Stimulated activated CD4-positive, alpha-beta T cell treated with anti-CD3 and anti-CD28 coated beads, Interleukin-1b, Interleukin-23, amount 100 ng/mL, for 1 hour (primary cell): ENCODE data around the gene GRK2.

Experiments used
- DNase-seq, 2 donors: peaks; one replicate each; pipeline ENCODE4 v3.0.0-alpha.2; 2020; ENCODE audit warnings: low read depth in 2 of 2

Gene GRK2

GRCh38 chr11:67282155-67282875 is 16.0 kb downstream of the GRK2 start:
- DNase-seq = no peak

- DNase-seq = no peak
These were observed 16.7 kb downstream of the GRK2 start for GRCh38 chr11:67282876-67283371.

GRCh38 chr11:67283481-67283963 is 17.2 kb downstream of the GRK2 start:
- DNase-seq = no peak

- no peak for DNase-seq
These were observed 18.7 kb downstream of the GRK2 start for GRCh38 chr11:67284811-67285540.

- no peak for DNase-seq
These were observed 19.5 kb downstream of the GRK2 start for GRCh38 chr11:67285541-67286498.

- DNase-seq = no peak
These were observed 20.5 kb downstream of the GRK2 start for GRCh38 chr11:67286621-67287333.

- no peak for DNase-seq
These were observed 21.3 kb downstream of the GRK2 start for GRCh38 chr11:67287355-67288197.

GRCh38 chr11:67288198-67288451 is 21.9 kb downstream of the GRK2 start:
- DNase-seq = no peak

GRCh38 chr11:67288452-67289225 is 22.4 kb downstream of the GRK2 start:
- peak; percentile 68 to 70 for DNase-seq

GRCh38 chr11:67289226-67289650 is 23.0 kb downstream of the GRK2 start, which contains the start of gene ANKRD13D:
Gene ANKRD13D, plus strand, starts transcription at chr11:67289303. Its CDS starts 158 bp downstream, at chr11:67289461.
- no peak for DNase-seq

- DNase-seq = no peak
These were observed 23.6 kb downstream of the GRK2 start for GRCh38 chr11:67289651-67290479.

GRCh38 chr11:67290801-67291200 is 24.5 kb downstream of the GRK2 start:
- DNase-seq = no peak

- DNase-seq = no peak
These were observed 25.5 kb downstream of the GRK2 start for GRCh38 chr11:67291481-67292381.

- no peak for DNase-seq
These were observed 26.4 kb downstream of the GRK2 start for GRCh38 chr11:67292671-67293070.

- no peak for DNase-seq
These were observed 26.8 kb downstream of the GRK2 start for GRCh38 chr11:67293090-67293489.

GRCh38 chr11:67295846-67296245 is 29.6 kb downstream of the GRK2 start:
- DNase-seq = no peak

- DNase-seq = no peak
These were observed 32.5 kb downstream of the GRK2 start for GRCh38 chr11:67298786-67299185.
